HG03135 (cell line): ENCODE data around the gene LRIT1.
A peak's percentile ranks its signal among the peaks of the same experiment; 100 is the strongest.
"Not testable (repeated sequence)": the region's sequence is repeated elsewhere in the genome, so short reads cannot be mapped to it uniquely, and the experiment has no call there.

Experiments
- ATAC-seq: cut with Tn5 transposase; IDR thresholded peaks from one replicate; pipeline ENCODE4 v1.9.1; 2021; ENCODE audit warnings: mild to moderate bottlenecking, moderate library complexity; ENCODE audit not compliant: unreplicated experiment

LRIT1 gene

GRCh38 chr10:84241185-84241790, at the start of gene LRIT1:
Gene LRIT1 (minus strand): TSS chr10:84241546. CDS start chr10:84241439, 107 bp downstream.
- no peak for ATAC-seq

- ATAC-seq, result no peak
Measured at GRCh38 chr10:84290235-84290634, 48.9 kb upstream of the LRIT1 start.

GRCh38 chr10:84289521-84290200, 48.3 kb upstream of the LRIT1 start:
- no peak for ATAC-seq

GRCh38 chr10:84288151-84288550, 46.8 kb upstream of the LRIT1 start:
- ATAC-seq, result no peak

GRCh38 chr10:84286695-84287094, 45.3 kb upstream of the LRIT1 start:
- ATAC-seq, result no peak

GRCh38 chr10:84279876-84280475, 38.6 kb upstream of the LRIT1 start:
- ATAC-seq, result not testable (repeated sequence)

- no peak for ATAC-seq
Measured at GRCh38 chr10:84270708-84271107, 29.4 kb upstream of the LRIT1 start.

GRCh38 chr10:84269773-84270172, 28.4 kb upstream of the LRIT1 start:
- no peak for ATAC-seq

GRCh38 chr10:84269162-84269561, 27.8 kb upstream of the LRIT1 start:
- ATAC-seq, result no peak

GRCh38 chr10:84267503-84268126, 26.3 kb upstream of the LRIT1 start:
- no peak for ATAC-seq

- ATAC-seq, result no peak
Measured at GRCh38 chr10:84265418-84265817, 24.1 kb upstream of the LRIT1 start.

- ATAC-seq, result peak; percentile 90
Measured at GRCh38 chr10:84264611-84265141, 23.3 kb upstream of the LRIT1 start.

GRCh38 chr10:84263716-84264115, 22.4 kb upstream of the LRIT1 start:
- ATAC-seq, result no peak

GRCh38 chr10:84262190-84262956, 21.0 kb upstream of the LRIT1 start:
- no peak for ATAC-seq

- no peak for ATAC-seq
Measured at GRCh38 chr10:84261236-84261915, 20.0 kb upstream of the LRIT1 start.

- no peak for ATAC-seq
Measured at GRCh38 chr10:84258034-84258695, 16.8 kb upstream of the LRIT1 start.

GRCh38 chr10:84257343-84258020, 16.1 kb upstream of the LRIT1 start:
- no peak for ATAC-seq

GRCh38 chr10:84256510-84257342, 15.4 kb upstream of the LRIT1 start:
- ATAC-seq, result peak; percentile 65
